Measurements from ENCODE around the gene NRSN2.
"Not testable (repeated sequence)": the region's sequence is repeated elsewhere in the genome, so short reads cannot be mapped to it uniquely, and the experiment has no call there.

Gene NRSN2

GRCh38 chr20:326645-327185 is 20.2 kb upstream of the NRSN2 start:
- peak overlapping the region; percentile 92 for H3K4me3 ChIP-seq (ENCODE audit: low read length)
- peaks cover 29% of the 10 kb centered on the region for H3K4me1 ChIP-seq (ENCODE audit: insufficient read depth, low read length)
- H3K27ac ChIP-seq (ENCODE audit: low read length): peak overlapping the region; percentile 54
- no peaks in the 10 kb centered on the region for H3K27me3 ChIP-seq (ENCODE audit: insufficient read depth, low read length)
- H3K9ac ChIP-seq (ENCODE audit: low read depth, low read length): peak overlapping the region; percentile 91; the same call in 1 of the 2 replicates
- peaks cover 9% of the 10 kb centered on the region for H3K36me3 ChIP-seq (ENCODE audit: insufficient read depth, low read depth, low read length)
- H3K9me3 ChIP-seq (ENCODE audit: insufficient read depth, low read depth, low read length): no peaks in the 10 kb centered on the region

- peaks cover 9% of the 10 kb centered on the region for H3K36me3 ChIP-seq (ENCODE audit: insufficient read depth, low read depth, low read length)
- no peak overlapping the region for H3K27ac ChIP-seq (ENCODE audit: low read length)
- peak overlapping the region; percentile 92 for H3K4me3 ChIP-seq (ENCODE audit: low read length)
- H3K4me1 ChIP-seq (ENCODE audit: insufficient read depth, low read length): peaks cover 27% of the 10 kb centered on the region
- H3K9me3 ChIP-seq (ENCODE audit: insufficient read depth, low read depth, low read length): no peaks in the 10 kb centered on the region
- H3K27me3 ChIP-seq (ENCODE audit: insufficient read depth, low read length): peaks cover 4% of the 10 kb centered on the region; the same call in 1 of the 2 replicates
- peak overlapping the region; percentile 82 for H3K9ac ChIP-seq (ENCODE audit: low read depth, low read length)
These were observed 19.5 kb upstream of the NRSN2 start for GRCh38 chr20:327186-328026.

- Histone ChIP-seq H3K36me3 (ENCODE audit: insufficient read depth, low read depth, low read length) (peaks cover 9% of the 10 kb centered on the region), H3K4me3 (ENCODE audit: low read length) (peak overlapping the region; percentile 92), H3K27ac (ENCODE audit: low read length) (no peak overlapping the region), H3K9me3 (ENCODE audit: insufficient read depth, low read depth, low read length) (no peaks in the 10 kb centered on the region), H3K9ac (ENCODE audit: low read depth, low read length) (peak overlapping the region; percentile 82; the same call in 1 of the 2 replicates), H3K4me1 (ENCODE audit: insufficient read depth, low read length) (peaks cover 18% of the 10 kb centered on the region; the same call in 1 of the 2 replicates), H3K27me3 (ENCODE audit: insufficient read depth, low read length) (peaks cover 5% of the 10 kb centered on the region; the same call in 1 of the 2 replicates)
These were observed 18.6 kb upstream of the NRSN2 start for GRCh38 chr20:328027-328974.

- Histone ChIP-seq H3K9me3 (ENCODE audit: insufficient read depth, low read depth, low read length) (no peaks in the 10 kb centered on the region), H3K27ac (ENCODE audit: low read length) (no peak overlapping the region), H3K36me3 (ENCODE audit: insufficient read depth, low read depth, low read length) (peaks cover 9% of the 10 kb centered on the region), H3K9ac (ENCODE audit: low read depth, low read length) (no peak overlapping the region), H3K4me3 (ENCODE audit: low read length) (peak overlapping the region; percentile 92; the same call in 1 of the 2 replicates), H3K27me3 (ENCODE audit: insufficient read depth, low read length) (peaks cover 10% of the 10 kb centered on the region; the same call in 1 of the 2 replicates), H3K4me1 (ENCODE audit: insufficient read depth, low read length) (peaks cover 14% of the 10 kb centered on the region; the same call in 1 of the 2 replicates)
These were observed 17.8 kb upstream of the NRSN2 start for GRCh38 chr20:328975-329695.

- peaks cover 14% of the 10 kb centered on the region; the same call in 1 of the 2 replicates for H3K4me1 ChIP-seq (ENCODE audit: insufficient read depth, low read length)
- H3K9me3 ChIP-seq (ENCODE audit: insufficient read depth, low read depth, low read length): no peaks in the 10 kb centered on the region
- peaks cover 10% of the 10 kb centered on the region; the same call in 1 of the 2 replicates for H3K27me3 ChIP-seq (ENCODE audit: insufficient read depth, low read length)
- H3K36me3 ChIP-seq (ENCODE audit: insufficient read depth, low read depth, low read length): peaks cover 9% of the 10 kb centered on the region
- no peak overlapping the region for H3K9ac ChIP-seq (ENCODE audit: low read depth, low read length)
- H3K27ac ChIP-seq (ENCODE audit: low read length): no peak overlapping the region
- H3K4me3 ChIP-seq (ENCODE audit: low read length): no peak overlapping the region; the same call in 1 of the 2 replicates
These were observed 17.1 kb upstream of the NRSN2 start for GRCh38 chr20:329851-330232.

GRCh38 chr20:330233-331149 is 16.4 kb upstream of the NRSN2 start:
- Histone ChIP-seq H3K36me3 (ENCODE audit: insufficient read depth, low read depth, low read length) (peaks cover 9% of the 10 kb centered on the region), H3K9ac (ENCODE audit: low read depth, low read length) (no peak overlapping the region), H3K27ac (ENCODE audit: low read length) (no peak overlapping the region), H3K9me3 (ENCODE audit: insufficient read depth, low read depth, low read length) (no peaks in the 10 kb centered on the region), H3K4me3 (ENCODE audit: low read length) (no peak overlapping the region), H3K27me3 (ENCODE audit: insufficient read depth, low read length) (peaks cover 10% of the 10 kb centered on the region; the same call in 1 of the 2 replicates), H3K4me1 (ENCODE audit: insufficient read depth, low read length) (peaks cover 14% of the 10 kb centered on the region; the same call in 1 of the 2 replicates)

- peaks cover 36% of the 10 kb centered on the region for H3K27me3 ChIP-seq (ENCODE audit: insufficient read depth, low read length)
- H3K4me1 ChIP-seq (ENCODE audit: insufficient read depth, low read length): peaks cover 4% of the 10 kb centered on the region; the same call in 1 of the 2 replicates
- H3K27ac ChIP-seq (ENCODE audit: low read length): no peak overlapping the region
- no peaks in the 10 kb centered on the region for H3K36me3 ChIP-seq (ENCODE audit: insufficient read depth, low read depth, low read length)
- H3K9ac ChIP-seq (ENCODE audit: low read depth, low read length): no peak overlapping the region
- H3K4me3 ChIP-seq (ENCODE audit: low read length): no peak overlapping the region
- no peaks in the 10 kb centered on the region for H3K9me3 ChIP-seq (ENCODE audit: insufficient read depth, low read depth, low read length)
These were observed 12.3 kb upstream of the NRSN2 start for GRCh38 chr20:334578-334977.

GRCh38 chr20:336040-336439 is 10.9 kb upstream of the NRSN2 start:
- H3K27ac ChIP-seq (ENCODE audit: low read length); H3K4me3 ChIP-seq (ENCODE audit: low read length); H3K9me3 ChIP-seq (ENCODE audit: insufficient read depth, low read depth, low read length); H3K4me1 ChIP-seq (ENCODE audit: insufficient read depth, low read length); H3K36me3 ChIP-seq (ENCODE audit: insufficient read depth, low read depth, low read length); H3K9ac ChIP-seq (ENCODE audit: low read depth, low read length): not testable (repeated sequence)
- H3K27me3 ChIP-seq (ENCODE audit: insufficient read depth, low read length): peaks cover 36% of the 10 kb centered on the region

- Histone ChIP-seq H3K27me3 (ENCODE audit: insufficient read depth, low read length) (peaks cover 19% of the 10 kb centered on the region), H3K36me3 (ENCODE audit: insufficient read depth, low read depth, low read length) (no peaks in the 10 kb centered on the region), H3K27ac (ENCODE audit: low read length) (no peak overlapping the region), H3K9me3 (ENCODE audit: insufficient read depth, low read depth, low read length) (no peaks in the 10 kb centered on the region), H3K9ac (ENCODE audit: low read depth, low read length) (no peak overlapping the region), H3K4me3 (ENCODE audit: low read length) (no peak overlapping the region), H3K4me1 (ENCODE audit: insufficient read depth, low read length) (peaks cover 4% of the 10 kb centered on the region; the same call in 1 of the 2 replicates)
These were observed 5.2 kb upstream of the NRSN2 start for GRCh38 chr20:341682-342081.

- H3K4me1 ChIP-seq (ENCODE audit: insufficient read depth, low read length): peaks cover 4% of the 10 kb centered on the region; the same call in 1 of the 2 replicates
- H3K27ac ChIP-seq (ENCODE audit: low read length): no peak overlapping the region
- peaks cover 9% of the 10 kb centered on the region for H3K27me3 ChIP-seq (ENCODE audit: insufficient read depth, low read length)
- H3K9me3 ChIP-seq (ENCODE audit: insufficient read depth, low read depth, low read length): no peaks in the 10 kb centered on the region
- H3K9ac ChIP-seq (ENCODE audit: low read depth, low read length): no peak overlapping the region
- H3K36me3 ChIP-seq (ENCODE audit: insufficient read depth, low read depth, low read length): no peaks in the 10 kb centered on the region
- H3K4me3 ChIP-seq (ENCODE audit: low read length): no peak overlapping the region
These were observed 3.8 kb upstream of the NRSN2 start for GRCh38 chr20:343107-343506.

Measured in iPS-20b (cell line).